HFFc6 (cell line): ENCODE measurements around the gene HOMER2. TPM values are rescaled to one million over a fixed set of nuclear protein-coding genes. Genes with fewer than 3 reads are reported as not detected.

ENCODE experiments used
- DNase-seq: peaks from one replicate; pipeline ENCODE4 v3.0.0-alpha.2; 2018
- H3K27ac Mint-ChIP-seq: 2 replicates; pipeline ENCODE4 v1.8.0; 2020; ENCODE audit warnings: mild to moderate bottlenecking, mixed read lengths
- H3K27me3 Mint-ChIP-seq: 2 replicates; pipeline ENCODE4 v1.8.0; 2021; ENCODE audit warnings: mild to moderate bottlenecking, moderate library complexity, mixed read lengths; ENCODE audit not compliant: insufficient read depth
- H3K36me3 Mint-ChIP-seq: 2 replicates; pipeline ENCODE4 v1.8.0; 2021; ENCODE audit warnings: low read depth, mixed read lengths
- H3K4me1 Mint-ChIP-seq: 2 replicates; pipeline ENCODE4 v1.8.0; 2020; ENCODE audit warnings: low read depth, mixed read lengths
- H3K4me3 Mint-ChIP-seq: 2 replicates; pipeline ENCODE4 v1.8.0; 2020; ENCODE audit warnings: mild to moderate bottlenecking, moderate library complexity, mixed read lengths
- H3K9me3 Mint-ChIP-seq: 2 replicates; pipeline ENCODE4 v1.8.0; 2020; ENCODE audit warnings: mild to moderate bottlenecking, mixed read lengths
- total RNA-seq, 6 experiments: library from RNA; stranded (reverse); fragmentation: NEBNext Ultra II Directional; extraction: Animal tissue kit (Norgen Biotek cat#: 25700); gene quantifications; 2 replicates in 1 of 6; 3 replicates in 5 of 6; pipeline ENCODE4 v1.2.3, GENCODE V29; 2021
- TF ChIP-seq, protein P1 (sequence below): fragments of 200-600 bp; sonication (generic); IDR thresholded peaks from 2 replicates; pipeline ENCODE4 v1.5.0; 2021; ENCODE audit warnings: antibody characterized with exemption, mild to moderate bottlenecking

Gene HOMER2
- total RNA-seq, 6 experiments from 2014 or later: 0.19 to 1.4 (median 0.86) TPM

DNA sequence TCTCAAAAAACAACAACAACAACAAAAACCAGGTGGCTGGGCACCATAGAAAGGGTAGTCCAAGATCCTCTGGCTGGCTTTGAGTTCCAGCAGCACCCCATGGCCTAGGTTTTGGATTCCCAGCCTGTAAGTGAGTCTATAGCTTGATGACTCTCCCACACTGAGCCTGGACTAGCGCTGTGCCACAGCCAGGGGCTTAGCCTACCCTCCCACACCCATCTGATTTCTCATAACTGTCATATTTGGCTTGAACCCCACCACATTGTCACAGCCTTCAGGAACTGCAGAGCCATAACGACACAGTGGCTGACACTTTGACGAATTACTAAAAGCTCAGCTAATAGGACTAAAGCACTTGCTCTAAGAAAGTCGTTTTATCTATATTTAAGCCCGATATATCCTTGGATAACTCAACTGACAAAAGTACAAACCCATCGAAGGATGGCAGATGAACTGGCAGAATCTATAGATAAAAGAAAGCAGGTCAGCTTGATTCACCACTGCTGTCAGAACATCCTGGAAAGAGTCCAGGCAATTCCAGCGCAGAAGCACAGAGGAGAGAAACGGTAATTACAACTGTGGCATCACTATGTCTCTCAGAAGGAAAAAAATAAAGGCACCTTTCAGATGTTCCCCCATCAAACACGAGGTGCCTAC, 62.1 kb downstream of the HOMER2 start:
- H3K27ac Mint-ChIP-seq: no peak overlapping the region
- no peak for DNase-seq
- no peaks in the 10 kb centered on the region for H3K36me3 Mint-ChIP-seq
- H3K9me3 Mint-ChIP-seq: no peaks in the 10 kb centered on the region
- no peak overlapping the region for H3K4me3 Mint-ChIP-seq
- TF ChIP-seq, protein P1, sequence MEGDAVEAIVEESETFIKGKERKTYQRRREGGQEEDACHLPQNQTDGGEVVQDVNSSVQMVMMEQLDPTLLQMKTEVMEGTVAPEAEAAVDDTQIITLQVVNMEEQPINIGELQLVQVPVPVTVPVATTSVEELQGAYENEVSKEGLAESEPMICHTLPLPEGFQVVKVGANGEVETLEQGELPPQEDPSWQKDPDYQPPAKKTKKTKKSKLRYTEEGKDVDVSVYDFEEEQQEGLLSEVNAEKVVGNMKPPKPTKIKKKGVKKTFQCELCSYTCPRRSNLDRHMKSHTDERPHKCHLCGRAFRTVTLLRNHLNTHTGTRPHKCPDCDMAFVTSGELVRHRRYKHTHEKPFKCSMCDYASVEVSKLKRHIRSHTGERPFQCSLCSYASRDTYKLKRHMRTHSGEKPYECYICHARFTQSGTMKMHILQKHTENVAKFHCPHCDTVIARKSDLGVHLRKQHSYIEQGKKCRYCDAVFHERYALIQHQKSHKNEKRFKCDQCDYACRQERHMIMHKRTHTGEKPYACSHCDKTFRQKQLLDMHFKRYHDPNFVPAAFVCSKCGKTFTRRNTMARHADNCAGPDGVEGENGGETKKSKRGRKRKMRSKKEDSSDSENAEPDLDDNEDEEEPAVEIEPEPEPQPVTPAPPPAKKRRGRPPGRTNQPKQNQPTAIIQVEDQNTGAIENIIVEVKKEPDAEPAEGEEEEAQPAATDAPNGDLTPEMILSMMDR: no peak
- H3K4me1 Mint-ChIP-seq: no peaks in the 10 kb centered on the region
- H3K27me3 Mint-ChIP-seq: peaks cover 19% of the 10 kb centered on the region

DNA sequence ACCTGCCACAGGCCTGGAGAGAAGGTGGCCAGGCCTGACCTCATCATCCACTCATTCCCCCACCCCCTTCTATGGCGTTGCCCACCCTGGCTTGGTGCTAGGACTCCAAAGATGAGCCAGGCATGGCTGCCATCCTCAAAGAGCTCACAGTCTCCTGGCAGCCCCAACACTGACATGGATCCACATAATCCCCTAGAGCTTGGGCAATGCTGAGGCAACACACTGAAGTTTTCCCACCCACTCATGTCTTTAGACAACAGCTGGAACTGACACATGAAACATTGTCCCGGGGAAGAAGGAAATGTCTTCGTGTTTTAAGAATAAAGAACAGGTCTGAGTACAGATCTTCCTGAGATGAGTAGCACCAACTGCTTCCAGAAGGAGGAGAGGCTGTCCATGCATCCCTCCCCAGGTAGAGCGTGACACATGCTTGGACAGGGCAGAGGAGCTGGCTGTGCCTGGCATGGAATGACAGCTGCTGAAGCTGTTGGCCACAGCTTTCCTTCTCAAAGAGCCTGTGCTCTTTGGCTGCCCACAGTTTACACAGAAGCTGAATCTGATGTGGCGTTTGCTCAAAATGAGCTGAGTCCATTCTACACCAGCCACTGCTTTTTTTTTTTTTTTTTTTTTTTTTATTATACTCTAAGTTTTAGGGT, 70.1 kb downstream of the HOMER2 start:
- peaks cover 3% of the 10 kb centered on the region; the same call in 1 of the 2 replicates for H3K27me3 Mint-ChIP-seq
- H3K4me3 Mint-ChIP-seq: no peak overlapping the region
- H3K4me1 Mint-ChIP-seq: no peaks in the 10 kb centered on the region
- no peaks in the 10 kb centered on the region for H3K9me3 Mint-ChIP-seq
- H3K27ac Mint-ChIP-seq: no peak overlapping the region
- no peaks in the 10 kb centered on the region for H3K36me3 Mint-ChIP-seq
- DNase-seq: no peak
- TF ChIP-seq, protein P1: no peak

DNA sequence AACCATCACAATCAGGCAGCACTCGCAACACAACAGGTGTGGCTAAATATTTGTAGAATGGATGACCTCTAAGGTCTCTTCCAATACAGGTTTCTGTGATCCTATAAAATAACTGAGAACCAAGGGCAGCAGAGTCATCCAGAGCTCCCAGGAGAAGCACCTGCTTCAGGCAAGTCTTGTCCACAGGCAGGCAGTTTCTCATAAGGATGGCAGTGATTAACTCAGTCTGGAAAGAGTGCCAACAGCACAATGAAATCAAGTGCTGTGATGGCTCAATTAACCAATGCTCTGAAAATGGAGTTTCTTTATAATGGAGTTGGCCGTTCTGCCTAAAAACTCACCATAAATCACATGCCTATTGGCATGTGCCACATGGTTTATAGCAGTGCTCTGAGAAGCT, 70.8 kb downstream of the HOMER2 start:
- H3K4me1 Mint-ChIP-seq: no peaks in the 10 kb centered on the region
- H3K36me3 Mint-ChIP-seq: no peaks in the 10 kb centered on the region
- TF ChIP-seq, protein P1: no peak
- peaks cover 3% of the 10 kb centered on the region; the same call in 1 of the 2 replicates for H3K27me3 Mint-ChIP-seq
- no peak overlapping the region for H3K4me3 Mint-ChIP-seq
- DNase-seq: no peak
- no peaks in the 10 kb centered on the region for H3K9me3 Mint-ChIP-seq
- H3K27ac Mint-ChIP-seq: no peak overlapping the region

DNA sequence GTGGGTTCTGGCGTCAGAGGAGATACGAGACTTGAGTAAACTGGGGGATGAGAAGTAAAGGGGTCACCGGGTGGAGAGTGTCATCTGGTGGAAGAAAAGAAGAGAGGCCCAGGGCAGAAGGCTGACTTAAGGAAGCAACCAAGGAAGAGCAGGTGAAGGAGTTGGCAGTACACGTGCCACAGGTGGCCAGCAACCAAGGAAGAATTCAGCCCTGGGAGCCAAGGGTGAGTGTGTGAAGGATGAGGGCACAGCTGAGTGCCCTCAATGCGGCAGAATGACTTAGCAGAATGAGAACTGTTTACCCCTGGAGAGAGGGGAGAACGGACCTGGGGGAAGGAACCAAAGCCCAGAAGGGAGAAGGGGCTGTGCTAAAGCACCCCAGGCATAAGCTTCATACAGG, 71.8 kb downstream of the HOMER2 start:
- peaks cover 6% of the 10 kb centered on the region for H3K4me1 Mint-ChIP-seq
- H3K27me3 Mint-ChIP-seq: peaks cover 3% of the 10 kb centered on the region; the same call in 1 of the 2 replicates
- no peaks in the 10 kb centered on the region for H3K9me3 Mint-ChIP-seq
- H3K27ac Mint-ChIP-seq: no peak overlapping the region
- no peaks in the 10 kb centered on the region for H3K36me3 Mint-ChIP-seq
- H3K4me3 Mint-ChIP-seq: no peak overlapping the region
- TF ChIP-seq, protein P1: no peak
- no peak for DNase-seq

DNA sequence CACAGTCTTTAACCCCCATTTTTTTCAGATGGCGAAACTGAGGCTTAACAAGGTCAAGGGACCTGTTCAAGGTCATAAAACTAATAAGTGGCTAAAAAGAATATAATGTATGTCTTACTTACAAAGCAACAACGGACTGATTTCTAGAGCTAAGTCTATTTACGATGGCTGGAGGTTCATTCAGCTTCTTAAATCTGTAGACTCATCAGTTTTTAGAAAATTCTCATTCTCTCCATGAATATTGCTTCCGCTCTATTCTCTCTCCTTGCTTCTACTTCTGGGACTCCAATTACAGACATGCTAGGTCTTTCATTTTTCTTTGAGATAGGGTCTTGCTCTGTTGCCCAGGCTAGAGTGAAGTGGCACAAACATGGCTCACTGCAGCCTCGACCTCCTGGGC, 74.2 kb downstream of the HOMER2 start:
- H3K9me3 Mint-ChIP-seq: no peaks in the 10 kb centered on the region
- peaks cover 3% of the 10 kb centered on the region; the same call in 1 of the 2 replicates for H3K27me3 Mint-ChIP-seq
- TF ChIP-seq, protein P1: no peak
- no peak overlapping the region for H3K27ac Mint-ChIP-seq
- H3K36me3 Mint-ChIP-seq: no peaks in the 10 kb centered on the region
- peaks cover 18% of the 10 kb centered on the region for H3K4me1 Mint-ChIP-seq
- DNase-seq: no peak
- no peak overlapping the region for H3K4me3 Mint-ChIP-seq
